Mesothelial cell of epicardium (in vitro differentiated cells): Measurements from ENCODE around the gene SPACA6. TPM values are rescaled to one million over a fixed set of nuclear protein-coding genes. Genes with fewer than 3 reads are reported as not detected.
A peak's percentile ranks its signal among the peaks of the same experiment; 100 is the strongest.

Experiments used
- DNase-seq, 2 experiments: peaks; one replicate each; pipeline ENCODE4 v3.0.0; 2021; ENCODE audit warnings: low spot score in 2 of 2; ENCODE audit not compliant: unreplicated experiment in 2 of 2
- H3K27ac Mint-ChIP-seq: 2 replicates; pipeline ENCODE4 v1.8.0; 2021; ENCODE audit warnings: mixed read lengths
- H3K27me3 Mint-ChIP-seq: 2 replicates; pipeline ENCODE4 v1.8.0; 2021; ENCODE audit warnings: low read depth, mixed read lengths
- H3K36me3 Mint-ChIP-seq: 2 replicates; pipeline ENCODE4 v1.8.0; 2021; ENCODE audit warnings: mixed read lengths
- H3K4me1 Mint-ChIP-seq: 2 replicates; pipeline ENCODE4 v1.8.0; 2021; ENCODE audit warnings: mixed read lengths
- H3K4me3 Mint-ChIP-seq: 2 replicates; pipeline ENCODE4 v1.8.0; 2021; ENCODE audit warnings: mild to moderate bottlenecking, moderate library complexity, mixed read lengths
- H3K9me3 Mint-ChIP-seq: 2 replicates; pipeline ENCODE4 v1.8.0; 2021; ENCODE audit warnings: mixed read lengths
- total RNA-seq: library from RNA; stranded (reverse); gene quantifications from 3 replicates; pipeline ENCODE4 v1.2.1, GENCODE V29; 2021
- TF ChIP-seq, protein P1 (sequence below): fragments of 200-600 bp; sonication (generic); IDR thresholded peaks from one replicate; pipeline ENCODE4 v1.5.0; 2021; ENCODE audit warnings: antibody characterized with exemption; ENCODE audit not compliant: unreplicated experiment

The SPACA6 gene
- total RNA-seq, 1 donor from 2014 or later = 87.6 TPM

DNA sequence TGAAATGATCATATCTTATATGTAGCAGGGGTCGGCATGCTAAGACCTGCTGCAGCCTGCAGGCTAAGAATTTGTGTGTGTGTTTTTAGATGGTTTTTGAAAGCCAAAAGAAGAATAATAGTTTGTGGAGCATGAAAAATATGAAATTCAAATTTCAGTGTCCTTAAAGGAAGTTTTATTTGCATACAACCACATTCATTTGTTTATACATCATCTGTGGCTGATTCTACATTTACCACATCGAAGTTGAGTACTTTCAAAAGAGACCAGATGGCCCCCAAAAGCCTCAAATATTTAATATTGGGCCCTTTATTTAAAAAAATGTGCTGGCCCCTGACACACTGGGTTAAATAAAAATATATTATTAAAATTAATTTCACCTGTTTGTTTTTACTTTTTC lies 29.4 kb downstream of the SPACA6 start:
- no peak for DNase-seq
- Mint-ChIP-seq H3K27ac (no peak overlapping the region), H3K4me3 (no peak overlapping the region), H3K27me3 (peaks cover 73% of the 10 kb centered on the region), H3K36me3 (no peaks in the 10 kb centered on the region), H3K4me1 (peaks cover 8% of the 10 kb centered on the region), H3K9me3 (no peaks in the 10 kb centered on the region)
- TF ChIP-seq, protein P1, sequence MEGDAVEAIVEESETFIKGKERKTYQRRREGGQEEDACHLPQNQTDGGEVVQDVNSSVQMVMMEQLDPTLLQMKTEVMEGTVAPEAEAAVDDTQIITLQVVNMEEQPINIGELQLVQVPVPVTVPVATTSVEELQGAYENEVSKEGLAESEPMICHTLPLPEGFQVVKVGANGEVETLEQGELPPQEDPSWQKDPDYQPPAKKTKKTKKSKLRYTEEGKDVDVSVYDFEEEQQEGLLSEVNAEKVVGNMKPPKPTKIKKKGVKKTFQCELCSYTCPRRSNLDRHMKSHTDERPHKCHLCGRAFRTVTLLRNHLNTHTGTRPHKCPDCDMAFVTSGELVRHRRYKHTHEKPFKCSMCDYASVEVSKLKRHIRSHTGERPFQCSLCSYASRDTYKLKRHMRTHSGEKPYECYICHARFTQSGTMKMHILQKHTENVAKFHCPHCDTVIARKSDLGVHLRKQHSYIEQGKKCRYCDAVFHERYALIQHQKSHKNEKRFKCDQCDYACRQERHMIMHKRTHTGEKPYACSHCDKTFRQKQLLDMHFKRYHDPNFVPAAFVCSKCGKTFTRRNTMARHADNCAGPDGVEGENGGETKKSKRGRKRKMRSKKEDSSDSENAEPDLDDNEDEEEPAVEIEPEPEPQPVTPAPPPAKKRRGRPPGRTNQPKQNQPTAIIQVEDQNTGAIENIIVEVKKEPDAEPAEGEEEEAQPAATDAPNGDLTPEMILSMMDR = no peak

DNA sequence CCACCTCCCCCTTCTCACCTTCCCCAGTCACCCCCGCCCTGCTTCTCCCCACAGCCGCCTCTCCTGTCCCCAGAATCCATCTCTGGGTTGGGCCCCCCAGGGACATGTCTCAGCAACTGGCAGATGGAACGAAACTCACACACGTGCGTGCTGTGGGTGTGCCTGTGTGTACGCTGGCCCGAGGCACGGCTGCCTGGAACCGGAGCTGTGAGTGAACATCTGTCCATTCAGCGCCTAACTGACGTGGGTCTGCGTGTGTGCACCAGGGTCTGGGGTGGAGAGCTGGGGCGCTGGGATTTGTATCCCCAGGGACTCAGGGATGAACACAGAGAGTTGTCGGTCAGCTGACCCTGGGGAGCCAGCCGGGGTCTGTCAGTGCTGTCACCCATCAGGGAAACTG lies 31.4 kb downstream of the SPACA6 start:
- Mint-ChIP-seq H3K4me3 (no peak overlapping the region), H3K9me3 (peaks cover 4% of the 10 kb centered on the region), H3K27ac (peak overlapping the region; percentile 34), H3K4me1 (peaks cover 8% of the 10 kb centered on the region), H3K36me3 (no peaks in the 10 kb centered on the region), H3K27me3 (peaks cover 54% of the 10 kb centered on the region)
- DNase-seq = no peak
- TF ChIP-seq, protein P1 = no peak

DNA sequence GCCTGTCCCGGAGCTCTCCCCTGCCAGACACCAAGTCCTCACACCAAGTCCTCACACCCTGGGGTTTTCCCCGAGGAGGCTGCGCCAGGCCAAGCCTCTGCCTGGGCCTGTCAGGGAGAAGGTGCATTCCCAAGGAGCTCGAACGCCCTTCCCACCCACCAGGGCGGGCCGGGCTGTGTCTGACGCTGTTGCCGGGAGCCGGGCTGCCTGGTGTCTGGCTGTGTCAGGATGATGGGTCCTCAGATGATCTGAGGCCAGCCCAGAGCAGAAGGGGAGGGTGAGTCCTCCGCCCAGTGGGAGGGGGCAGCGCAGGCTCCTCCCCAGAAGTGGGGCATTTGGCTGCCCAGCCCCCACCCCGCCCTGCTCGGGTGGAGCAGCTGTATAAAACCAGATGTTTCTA lies 32.9 kb downstream of the SPACA6 start:
- Mint-ChIP-seq H3K27ac (peak overlapping the region; percentile 94), H3K36me3 (no peaks in the 10 kb centered on the region), H3K4me3 (no peak overlapping the region), H3K27me3 (peaks cover 40% of the 10 kb centered on the region), H3K9me3 (peaks cover 9% of the 10 kb centered on the region), H3K4me1 (peaks cover 8% of the 10 kb centered on the region)
- peak in 1 of 2 experiments; percentile 64 for DNase-seq
- TF ChIP-seq, protein P1 = no peak

DNA sequence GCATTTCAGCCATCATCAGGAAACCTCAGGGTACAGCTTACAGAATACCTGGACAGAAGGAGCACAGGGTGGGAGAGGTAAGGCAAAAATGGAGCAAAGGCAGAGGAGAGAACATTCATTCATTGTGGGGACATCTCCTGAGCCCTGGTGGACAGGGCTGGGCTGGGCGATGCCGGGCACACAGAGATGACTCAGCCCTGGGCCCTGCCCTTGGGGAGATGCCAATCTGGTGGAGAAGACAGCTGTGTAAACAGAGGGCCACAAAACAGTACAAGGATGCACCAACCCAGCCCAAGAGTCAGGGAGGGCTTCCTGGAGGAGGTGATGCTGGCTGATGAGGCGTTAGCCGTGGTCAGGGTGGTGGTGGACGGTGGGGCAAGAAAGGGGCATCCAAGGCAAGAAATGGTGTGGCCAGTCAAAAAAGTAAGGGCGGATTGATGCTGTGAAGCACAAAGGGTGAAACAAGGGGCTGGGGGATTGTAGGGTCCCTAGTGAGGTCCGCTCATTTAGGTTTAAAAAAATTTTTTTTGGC lies 34.3 kb downstream of the SPACA6 start:
- Mint-ChIP-seq H3K27ac (peak overlapping the region; percentile 9), H3K4me3 (no peak overlapping the region), H3K27me3 (peaks cover 31% of the 10 kb centered on the region), H3K4me1 (peaks cover 8% of the 10 kb centered on the region), H3K36me3 (peaks cover 2% of the 10 kb centered on the region), H3K9me3 (peaks cover 17% of the 10 kb centered on the region)
- TF ChIP-seq, protein P1 = no peak
- no peak for DNase-seq

DNA sequence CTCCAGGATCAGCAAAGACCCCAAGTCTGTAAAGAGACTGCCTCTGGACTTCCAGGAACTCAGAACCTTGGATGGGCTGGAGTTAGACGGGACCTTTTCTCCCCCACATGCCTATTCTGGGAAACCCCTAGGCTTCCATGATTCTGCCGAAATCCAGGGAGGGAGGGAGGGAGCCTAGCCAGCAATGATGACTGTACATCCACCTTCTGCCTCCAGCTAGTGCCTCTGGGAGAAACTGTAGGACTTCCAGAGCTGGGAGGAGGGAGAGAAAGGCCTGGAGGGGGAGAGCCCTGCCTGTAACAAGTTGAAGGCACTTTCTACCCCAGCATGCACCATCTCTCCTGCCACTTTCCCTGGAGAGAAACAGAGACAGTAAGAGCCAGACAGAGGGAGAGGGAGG lies 36.7 kb downstream of the SPACA6 start:
- Mint-ChIP-seq H3K9me3 (peaks cover 17% of the 10 kb centered on the region), H3K27me3 (peaks cover 10% of the 10 kb centered on the region), H3K27ac (no peak overlapping the region), H3K36me3 (peaks cover 2% of the 10 kb centered on the region), H3K4me3 (no peak overlapping the region), H3K4me1 (peaks cover 10% of the 10 kb centered on the region)
- no peak for DNase-seq
- TF ChIP-seq, protein P1 = no peak
